TTC549 (cell line): ENCODE data around the gene PDZD8.
"Not testable (repeated sequence)": the region's sequence is repeated elsewhere in the genome, so short reads cannot be mapped to it uniquely, and the experiment has no call there.

Source experiments
- FAIRE-seq: peaks from 2 replicates; lab custom pipeline; 2012; peaks lifted over from hg19 to GRCh38; lab: Jason Lieb, UNC

Gene PDZD8

DNA sequence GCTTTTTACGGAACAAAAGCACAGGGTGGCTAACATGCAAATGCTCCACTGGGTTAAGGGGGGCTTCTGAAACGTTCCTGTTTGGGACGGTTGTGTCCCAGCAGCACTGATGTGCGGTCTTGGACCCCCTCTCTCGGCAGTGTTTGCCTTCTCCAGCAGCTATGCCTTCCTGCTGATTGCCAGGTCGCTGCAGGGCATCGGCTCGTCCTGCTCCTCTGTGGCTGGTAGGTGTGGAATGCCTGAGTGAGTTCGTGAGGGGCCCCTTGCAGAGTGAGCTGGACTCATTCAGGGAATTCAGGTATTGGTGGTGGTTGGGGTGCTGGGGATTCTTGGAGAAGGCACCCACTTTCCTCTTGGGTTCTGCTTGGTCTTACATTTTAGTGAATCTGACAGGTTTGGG, 121.3 kb downstream of the PDZD8 start:
- no peak for FAIRE-seq

DNA sequence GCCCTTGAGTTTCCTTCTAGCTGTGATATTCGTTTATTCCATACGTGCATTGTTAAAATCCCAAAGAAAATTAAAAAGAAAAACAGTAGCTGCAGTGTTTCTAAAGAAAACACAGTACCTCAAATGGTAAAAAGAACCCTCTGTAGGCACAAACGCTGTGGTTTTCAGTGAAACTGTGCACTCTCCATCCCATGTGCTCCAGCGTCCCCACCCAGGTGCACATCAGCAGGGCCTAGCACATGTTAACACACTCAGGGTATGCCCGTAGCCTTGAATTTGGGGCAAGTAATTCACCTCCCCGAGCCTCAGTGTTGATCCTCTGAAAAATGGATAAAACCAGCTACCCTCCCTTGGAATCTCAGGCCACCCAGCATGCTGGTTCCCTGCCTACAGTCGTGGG, 124.8 kb downstream of the PDZD8 start:
- FAIRE-seq, result no peak

DNA sequence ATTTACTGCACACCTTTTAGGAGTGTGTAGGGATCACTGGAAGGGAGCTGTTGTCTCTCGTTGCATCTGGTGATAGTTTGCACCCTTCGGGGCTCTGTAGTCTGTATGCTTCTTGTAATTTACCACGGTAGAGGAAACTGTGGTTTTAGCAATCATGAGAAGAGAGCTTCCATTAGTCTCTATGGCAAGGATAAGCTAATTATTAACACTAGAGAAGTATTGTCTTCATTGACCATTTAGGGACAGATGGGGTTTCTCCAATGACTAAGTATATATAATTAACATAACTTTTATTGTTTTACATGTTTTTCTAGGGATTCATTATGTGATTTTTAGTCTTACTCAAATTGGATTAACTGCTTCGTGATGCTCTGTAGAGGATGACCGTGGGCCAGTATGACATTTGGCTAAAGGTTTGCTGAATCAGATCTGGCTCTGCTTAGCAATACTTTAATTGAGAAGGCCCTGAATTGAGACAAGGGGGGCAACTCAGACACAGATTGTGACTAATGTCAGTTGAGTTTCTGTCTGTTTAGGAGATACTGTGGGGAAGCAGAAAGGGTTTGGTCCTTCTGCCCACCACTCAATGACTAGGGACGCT, 125.6 kb downstream of the PDZD8 start:
- no peak for FAIRE-seq

DNA sequence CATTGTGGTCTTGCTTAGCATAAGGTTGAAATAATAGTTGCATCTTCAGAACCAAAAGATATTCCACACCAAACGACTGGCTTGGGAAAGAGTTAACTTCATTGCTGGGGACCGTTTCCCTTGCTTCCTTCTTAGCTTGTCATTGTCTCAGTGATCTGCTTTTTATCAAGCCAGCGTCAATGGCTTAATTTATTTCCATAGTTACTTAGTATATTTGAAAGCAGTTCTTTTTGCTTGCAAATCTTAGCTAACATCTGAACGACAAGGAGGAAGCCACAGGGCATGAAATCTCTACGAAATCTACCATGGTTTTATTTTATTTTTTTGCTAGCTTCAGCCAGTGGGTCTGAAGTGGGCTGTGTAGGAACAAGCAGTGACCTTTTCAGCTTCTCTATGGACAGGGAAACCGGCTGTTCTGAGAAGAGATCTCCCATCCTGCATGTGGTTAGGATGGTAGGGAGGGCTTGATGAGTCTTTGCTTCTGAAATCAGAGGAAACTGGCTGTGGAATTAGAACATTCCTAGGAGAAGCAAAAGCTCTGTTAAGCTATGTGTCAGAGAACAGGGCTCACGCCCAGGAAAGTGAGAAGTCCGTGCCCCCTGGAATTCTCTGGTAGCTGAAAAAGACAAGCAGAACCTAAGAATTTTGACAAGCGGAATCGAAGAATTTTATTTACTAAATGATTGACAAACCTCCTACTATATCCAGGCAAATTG, 126.3 kb downstream of the PDZD8 start:
- FAIRE-seq, result no peak

DNA sequence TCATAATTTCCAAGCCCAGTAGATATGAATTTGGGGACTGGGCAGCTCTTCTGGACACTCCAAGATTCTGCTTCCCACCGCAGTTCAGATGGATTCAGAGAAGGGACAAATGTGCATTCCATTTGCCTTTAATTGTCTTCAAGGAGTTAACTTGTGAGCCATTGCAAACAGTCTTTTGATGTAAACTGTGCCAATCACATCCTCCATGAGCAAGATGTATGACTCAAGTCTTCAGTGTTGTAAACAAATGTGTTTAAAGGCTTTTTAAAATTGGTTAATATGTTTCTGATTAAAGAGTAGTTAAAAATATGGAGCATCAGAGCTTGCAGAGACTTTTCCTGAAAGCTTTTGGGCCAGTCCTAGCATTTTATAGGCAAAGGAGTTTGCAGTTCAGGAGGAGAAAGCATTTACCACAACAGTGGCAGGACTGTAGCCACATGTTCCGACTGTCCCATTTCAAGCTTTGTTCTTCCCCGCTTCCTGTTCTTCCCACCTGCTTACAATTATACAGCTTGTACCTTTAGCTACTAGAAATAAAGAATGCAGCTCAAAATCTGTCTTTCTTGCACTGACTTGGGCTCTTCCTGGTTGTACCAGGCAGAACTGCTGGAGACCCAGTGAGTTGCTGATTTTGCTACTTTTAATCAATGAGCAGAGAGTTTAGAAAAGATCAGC, 128.1 kb downstream of the PDZD8 start:
- FAIRE-seq, result no peak

DNA sequence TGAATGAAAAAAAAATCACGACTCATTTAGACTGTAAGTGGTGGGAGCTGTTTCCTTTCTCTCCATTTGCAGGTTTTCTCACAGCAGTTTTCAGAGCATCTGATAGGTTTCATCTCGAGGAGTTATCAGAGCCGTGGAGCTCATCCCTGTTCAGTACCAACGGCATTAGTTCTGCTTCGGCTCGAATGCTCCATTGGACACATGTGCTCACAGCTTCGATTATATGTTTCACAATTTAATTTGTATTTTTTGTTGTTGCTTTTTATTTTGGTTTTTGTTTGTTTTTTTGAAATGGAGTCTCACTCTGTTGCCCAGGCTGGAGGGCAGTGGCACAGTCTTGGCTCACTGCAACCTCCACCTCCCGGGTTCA, 132.8 kb downstream of the PDZD8 start:
- FAIRE-seq, result no peak

DNA sequence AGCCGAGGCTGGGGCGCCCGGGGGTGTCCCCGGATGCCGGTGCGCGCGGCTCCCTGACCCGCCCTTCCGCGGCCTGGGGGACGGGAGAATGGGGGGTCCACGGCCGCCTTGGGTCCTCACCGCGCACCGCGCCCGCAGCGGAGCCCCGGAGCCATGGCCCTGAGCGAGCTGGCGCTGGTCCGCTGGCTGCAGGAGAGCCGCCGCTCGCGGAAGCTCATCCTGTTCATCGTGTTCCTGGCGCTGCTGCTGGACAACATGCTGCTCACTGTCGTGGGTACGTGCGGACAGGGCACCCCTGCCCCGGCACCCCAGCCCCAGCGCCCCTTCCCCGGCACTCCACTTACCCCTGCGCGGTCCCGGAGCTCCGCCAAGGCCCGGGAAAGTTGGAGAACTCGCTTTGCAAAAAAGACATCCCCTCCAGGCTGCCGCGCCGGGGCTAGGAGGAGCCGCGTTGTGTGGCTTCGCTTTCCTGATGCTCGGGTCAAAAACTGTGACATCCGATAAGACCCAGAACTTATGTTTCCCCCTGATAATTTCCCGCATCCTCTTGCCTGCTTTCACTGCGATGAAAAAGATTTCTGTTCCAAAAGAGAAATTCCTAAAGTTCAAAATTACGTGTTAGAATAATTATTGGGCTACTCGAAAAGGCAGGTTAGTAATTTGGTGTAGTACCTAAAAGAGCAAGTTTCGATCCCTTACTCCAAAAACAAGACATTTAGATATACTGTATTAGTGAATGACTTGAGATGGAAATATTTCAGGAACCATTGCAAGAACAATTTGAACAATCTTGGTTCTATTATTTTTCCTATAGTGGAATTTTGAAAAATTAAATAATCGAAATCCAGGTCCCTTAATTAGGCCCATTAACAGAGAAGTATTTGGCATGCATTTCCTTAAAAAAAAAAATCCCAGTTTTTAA, 133.4 kb downstream of the PDZD8 start:
- no peak for FAIRE-seq

DNA sequence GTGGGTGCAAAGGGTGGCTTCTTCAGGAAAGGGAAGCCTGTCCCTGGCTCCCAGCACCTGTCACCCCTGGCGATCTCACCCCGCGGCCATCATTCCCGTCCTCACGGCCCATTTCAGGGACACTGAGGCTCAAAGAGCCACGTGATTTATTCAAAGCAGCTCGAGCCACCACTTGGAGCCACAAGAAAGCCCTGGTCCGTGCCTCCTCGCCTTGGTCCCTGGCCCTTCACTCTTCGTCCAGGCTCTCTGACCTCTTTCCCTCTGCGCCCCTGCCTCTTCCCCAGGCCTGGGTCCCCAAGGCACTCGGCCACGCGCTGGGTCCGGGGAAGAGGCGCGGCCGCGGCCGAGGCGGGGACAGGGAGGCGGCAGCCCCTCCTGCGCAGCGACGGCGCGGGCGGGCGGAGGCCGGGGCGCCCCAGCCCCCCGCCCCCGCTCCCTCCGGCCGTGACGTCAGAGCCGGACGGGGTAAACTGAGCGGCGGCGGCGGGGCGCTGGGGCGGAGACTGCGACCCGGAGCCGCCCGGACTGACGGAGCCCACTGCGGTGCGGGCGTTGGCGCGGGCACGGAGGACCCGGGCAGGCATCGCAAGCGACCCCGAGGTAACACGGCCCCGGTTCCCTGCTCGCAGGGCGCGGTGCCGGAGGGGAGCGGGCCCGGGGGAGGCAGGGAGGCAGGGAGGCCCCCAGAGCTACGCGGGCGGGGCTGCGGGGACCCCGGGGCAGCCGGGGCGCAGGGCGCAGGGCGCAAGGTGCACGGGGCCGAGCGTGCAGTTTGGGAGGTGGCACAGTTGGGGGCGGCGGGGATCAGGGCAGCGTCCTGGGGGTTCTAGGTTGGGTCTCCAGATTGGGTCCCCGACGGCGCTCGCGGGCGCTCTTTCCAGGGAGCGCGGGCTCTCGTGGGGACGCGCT, 134.4 kb downstream of the PDZD8 start, which contains the start of gene SLC18A2:
Gene SLC18A2, plus strand, starts transcription at position 494 of the 909 bp plus-strand sequence. CDS start 580 bp downstream, outside the sequence.
- no peak for FAIRE-seq

DNA sequence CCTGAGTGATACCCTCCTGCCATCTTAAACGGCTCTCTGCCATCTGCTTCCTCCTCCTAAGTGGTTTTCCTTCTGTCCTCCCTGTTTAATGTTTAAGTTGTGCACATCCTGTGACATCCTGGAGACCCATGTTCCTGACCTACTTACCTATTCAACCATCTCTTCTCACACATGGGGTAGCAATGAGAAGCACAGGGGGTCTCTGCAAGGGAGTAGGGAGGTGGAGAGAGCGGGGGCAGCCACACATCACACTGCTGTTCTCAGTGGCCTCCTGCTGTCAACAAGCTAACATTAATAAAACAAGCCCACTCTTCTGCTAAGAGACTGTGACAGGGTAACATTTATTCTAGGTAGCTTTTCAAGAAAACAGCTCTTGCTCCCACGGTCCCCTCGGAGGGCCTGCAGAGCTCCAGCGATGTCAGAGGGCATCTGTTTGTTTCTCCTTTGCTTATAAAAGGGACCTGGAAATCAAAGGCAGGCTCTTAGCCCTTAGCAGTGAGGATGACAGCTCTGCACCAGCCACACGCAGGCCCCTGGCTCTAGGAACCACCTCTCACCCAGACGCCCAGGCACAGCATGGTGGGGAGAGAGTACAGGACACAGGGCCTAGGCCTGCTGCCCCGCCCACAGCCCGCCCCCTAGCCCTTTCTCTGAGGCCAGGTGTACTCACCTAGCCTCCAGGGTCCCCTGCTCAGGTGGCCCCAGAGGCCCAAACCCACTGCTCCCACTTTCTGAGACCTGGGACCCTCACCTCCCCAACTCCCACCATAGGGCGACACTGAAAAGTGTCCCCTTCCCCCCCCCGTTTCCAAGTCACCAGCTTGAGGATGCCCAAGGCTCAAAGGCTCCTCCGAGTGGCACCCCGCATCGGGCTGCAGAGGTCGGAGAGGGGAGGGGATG, 135.3 kb downstream of the PDZD8 start:
- no peak for FAIRE-seq

DNA sequence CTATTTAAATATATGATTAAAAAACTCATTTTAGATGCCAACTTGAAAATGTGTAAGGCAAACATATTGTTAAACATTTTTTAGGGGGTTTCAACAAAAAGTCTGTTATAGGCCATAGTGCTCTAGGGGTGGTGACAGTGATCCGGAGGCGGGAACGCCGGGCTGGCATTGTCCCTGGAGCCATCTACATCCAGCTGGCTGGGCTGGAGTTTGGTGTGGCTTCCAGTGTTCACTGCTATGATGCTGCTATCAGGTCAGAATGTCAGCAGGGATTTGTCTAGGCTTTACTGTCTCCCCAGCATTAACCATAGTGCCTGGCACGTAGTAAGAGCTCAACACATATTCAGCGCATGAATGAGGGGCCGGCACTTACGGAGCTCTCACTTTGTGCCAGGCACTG, 136.2 kb downstream of the PDZD8 start:
- no peak for FAIRE-seq

DNA sequence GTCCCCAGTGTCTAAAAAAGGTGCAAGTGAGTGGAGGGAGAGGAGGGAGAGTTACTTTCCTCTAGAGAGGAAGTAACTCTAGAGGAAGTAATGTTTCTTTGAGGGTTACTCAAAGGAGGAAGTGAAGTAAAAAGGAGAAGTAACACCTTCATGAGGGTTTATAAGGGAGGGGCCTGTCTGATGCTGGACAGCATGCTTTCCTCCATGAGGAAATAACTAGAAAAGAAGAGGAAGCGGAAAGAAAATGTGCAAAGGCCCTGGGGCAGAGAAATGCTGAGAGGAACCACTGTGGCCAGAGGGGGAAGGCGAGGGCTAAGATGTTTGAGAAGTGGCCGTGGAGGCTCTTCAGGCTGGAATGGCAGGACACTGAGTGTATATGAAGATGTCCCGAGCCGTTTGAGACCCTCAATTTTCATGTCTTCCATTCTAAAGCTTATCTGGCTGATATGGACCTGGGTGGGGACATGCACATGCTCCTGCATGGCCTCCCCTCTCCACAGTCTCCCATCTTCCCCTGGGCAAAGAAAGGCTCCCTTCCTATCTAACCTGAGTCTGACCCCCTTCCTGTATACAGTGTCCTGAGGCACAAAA, 137.7 kb downstream of the PDZD8 start:
- FAIRE-seq, result no peak

DNA sequence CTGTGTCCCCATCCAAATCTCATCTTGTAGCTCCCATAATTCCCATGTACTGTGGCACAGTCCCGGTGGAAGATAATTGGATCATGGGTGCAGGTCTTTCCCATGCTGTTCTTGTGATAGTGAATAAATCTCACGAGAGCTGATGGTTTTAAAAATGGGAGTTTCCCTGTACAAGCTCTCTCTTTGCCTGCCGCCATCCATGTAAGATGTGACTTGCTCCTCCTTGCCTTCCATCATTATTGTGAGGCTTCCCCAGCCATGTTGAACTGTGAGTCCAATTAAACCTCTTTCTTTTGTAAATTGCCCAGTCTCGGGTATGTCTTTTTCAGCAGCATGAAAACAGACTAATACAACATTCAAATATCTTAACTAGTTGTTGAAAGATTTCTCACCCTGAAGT, 145.1 kb downstream of the PDZD8 start:
- not testable (repeated sequence) for FAIRE-seq

DNA sequence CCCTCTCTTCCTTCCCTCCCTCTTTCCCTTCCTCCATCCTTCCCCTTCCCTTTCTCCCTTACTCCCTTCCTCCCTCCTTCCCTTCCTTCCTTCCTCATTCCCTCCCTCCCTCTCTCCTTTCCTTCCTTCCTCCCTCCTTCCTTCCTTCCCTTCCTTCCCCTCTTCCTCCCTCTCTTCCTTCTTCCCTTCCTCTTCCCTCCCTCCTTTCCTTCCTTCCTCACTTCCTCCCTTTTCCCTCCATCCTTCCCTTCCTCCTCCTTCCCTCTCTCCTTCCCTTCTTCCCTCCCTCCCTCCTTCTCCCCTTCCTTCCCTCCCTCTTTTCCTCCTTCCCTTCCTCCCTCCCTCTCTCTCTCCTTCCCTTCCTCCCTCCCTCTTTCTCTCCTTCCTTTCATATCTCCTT, 147.0 kb downstream of the PDZD8 start:
- no peak for FAIRE-seq
